Esophagus muscularis mucosa (tissue), 3 donors: Measurements from ENCODE around the gene OLFM2.

Source experiments
- EP300 ChIP-seq: sonication (generic); formaldehyde crosslinking; IDR thresholded peaks from one replicate; pipeline ENCODE4 v1.6.1; 2017; ENCODE audit warnings: antibody characterized with exemption
- TF ChIP-seq, protein P1 (sequence below), 3 experiments: fragments of 200-600 bp in 2 of 3; fragments of 450-650 bp in 1 of 3; sonication (generic) in 2 of 3; IDR thresholded peaks; one replicate each; pipeline ENCODE4 v1.5.1; 2017 to 2019; ENCODE audit warnings: antibody characterized with exemption in 3 of 3, mild to moderate bottlenecking in 2 of 3, moderate library complexity in 1 of 3

DNA sequence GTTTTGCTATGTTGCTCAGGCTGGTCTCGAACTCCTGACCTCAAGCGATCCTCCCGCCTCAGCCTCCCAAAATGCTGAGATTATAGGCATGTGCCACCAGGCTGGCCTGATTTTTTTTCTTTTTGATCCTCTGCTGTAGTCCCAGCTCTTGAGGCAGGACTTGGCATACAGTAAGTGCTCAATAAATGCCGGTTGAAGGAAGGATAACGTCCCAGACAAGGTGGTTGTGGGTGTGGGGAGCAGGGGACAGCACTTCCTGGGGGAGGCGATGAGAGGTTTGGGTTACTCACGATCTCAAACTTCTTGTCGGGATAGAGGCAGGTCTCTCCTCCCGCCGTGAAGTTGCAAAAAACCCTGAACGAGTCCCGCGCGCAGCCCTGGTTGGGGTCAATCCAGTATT, 29.7 kb upstream of the OLFM2 start:
- TF ChIP-seq, protein P1, sequence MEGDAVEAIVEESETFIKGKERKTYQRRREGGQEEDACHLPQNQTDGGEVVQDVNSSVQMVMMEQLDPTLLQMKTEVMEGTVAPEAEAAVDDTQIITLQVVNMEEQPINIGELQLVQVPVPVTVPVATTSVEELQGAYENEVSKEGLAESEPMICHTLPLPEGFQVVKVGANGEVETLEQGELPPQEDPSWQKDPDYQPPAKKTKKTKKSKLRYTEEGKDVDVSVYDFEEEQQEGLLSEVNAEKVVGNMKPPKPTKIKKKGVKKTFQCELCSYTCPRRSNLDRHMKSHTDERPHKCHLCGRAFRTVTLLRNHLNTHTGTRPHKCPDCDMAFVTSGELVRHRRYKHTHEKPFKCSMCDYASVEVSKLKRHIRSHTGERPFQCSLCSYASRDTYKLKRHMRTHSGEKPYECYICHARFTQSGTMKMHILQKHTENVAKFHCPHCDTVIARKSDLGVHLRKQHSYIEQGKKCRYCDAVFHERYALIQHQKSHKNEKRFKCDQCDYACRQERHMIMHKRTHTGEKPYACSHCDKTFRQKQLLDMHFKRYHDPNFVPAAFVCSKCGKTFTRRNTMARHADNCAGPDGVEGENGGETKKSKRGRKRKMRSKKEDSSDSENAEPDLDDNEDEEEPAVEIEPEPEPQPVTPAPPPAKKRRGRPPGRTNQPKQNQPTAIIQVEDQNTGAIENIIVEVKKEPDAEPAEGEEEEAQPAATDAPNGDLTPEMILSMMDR (IDR thresholded peaks at IDR 0.05), result no peak
- no peak for TF ChIP-seq EP300
